HEK293 (cell line): Measurements from ENCODE around the gene HOXA4.
A peak's percentile ranks its signal among the peaks of the same experiment; 100 is the strongest.

Experiments
- CTCF ChIA-PET: fragments of 350-600 bp; formaldehyde crosslinking; extraction: SDS; loops from one replicate; lab custom pipeline; 2021; ENCODE audit warnings: antibody characterized with exemption; lab: Yijun Ruan, JAX
- POLR2A ChIA-PET: fragments of 300-600 bp; formaldehyde crosslinking; extraction: SDS; loops from one replicate; lab custom pipeline; 2020; ENCODE audit warnings: antibody characterized with exemption, inconsistent platforms; lab: Yijun Ruan, JAX
- H3K27ac ChIP-seq: fragments of 200-500 bp; sonication (Bioruptor generic); 2 replicates; pipeline ENCODE4 v1.5.1; 2014; ENCODE audit warnings: low read depth, low read length, control low read depth, inconsistent platforms; ENCODE audit errors: extremely low read depth
- H3K36me3 ChIP-seq, 2 experiments: fragments of 200-500 bp in 1 of 2; sonication (Bioruptor generic) in 1 of 2; 1 replicate in 1 of 2; 2 replicates in 1 of 2; pipeline ENCODE4 v1.5.1; 2014 to 2017; ENCODE audit warnings: inconsistent platforms in 2 of 2, low read length in 2 of 2; ENCODE audit not compliant: control insufficient read depth in 2 of 2, insufficient read depth in 1 of 2
- H3K4me1 ChIP-seq: fragments of 200-500 bp; sonication (Bioruptor generic); 2 replicates; pipeline ENCODE4 v1.5.1; 2014; ENCODE audit warnings: mild to moderate bottlenecking, low read length, inconsistent platforms; ENCODE audit not compliant: control insufficient read depth, insufficient read depth
- H3K4me3 ChIP-seq: 2 replicates; pipeline ENCODE4 v1.5.1; 2011; ENCODE audit warnings: low read depth, mild to moderate bottlenecking, control low read depth, low read length, moderate library complexity
- H3K9me3 ChIP-seq: fragments of 200-500 bp; sonication (Bioruptor generic); 2 replicates; pipeline ENCODE4 v1.5.1; 2014; ENCODE audit warnings: low read depth, low read length, inconsistent platforms; ENCODE audit not compliant: control insufficient read depth, insufficient read depth
- ATF2 ChIP-seq: fragments of 450-650 bp; formaldehyde crosslinking; IDR thresholded peaks from 2 replicates; pipeline ENCODE4 v1.5.1; 2016; ENCODE audit warnings: missing biosample characterization, missing genetic modification characterization, low read depth
- HOXD13 ChIP-seq: sonication (generic); formaldehyde crosslinking; IDR thresholded peaks from 2 replicates; pipeline ENCODE4 v1.8.0; 2022; ENCODE audit warnings: missing genetic modification reagents, borderline replicate concordance
- PATZ1 ChIP-seq: fragments of 450-650 bp; formaldehyde crosslinking; IDR thresholded peaks from 2 replicates; pipeline ENCODE4 v1.5.1; 2016; ENCODE audit warnings: missing biosample characterization, missing genetic modification characterization
- RBAK ChIP-seq: fragments of 450-650 bp; formaldehyde crosslinking; IDR thresholded peaks from 2 replicates; pipeline ENCODE4 v1.5.1; 2016; ENCODE audit warnings: missing biosample characterization, missing genetic modification characterization
- ZFP69B ChIP-seq: fragments of 450-650 bp; formaldehyde crosslinking; IDR thresholded peaks from 2 replicates; pipeline ENCODE4 v1.5.1; 2016; ENCODE audit warnings: missing biosample characterization, missing genetic modification characterization
- ZNF132 ChIP-seq: fragments of 450-650 bp; formaldehyde crosslinking; IDR thresholded peaks from 2 replicates; pipeline ENCODE4 v1.5.1; 2017; ENCODE audit warnings: missing biosample characterization, missing genetic modification characterization, borderline replicate concordance
- ZNF157 ChIP-seq: fragments of 450-650 bp; formaldehyde crosslinking; IDR thresholded peaks from 2 replicates; pipeline ENCODE4 v1.5.1; 2016; ENCODE audit warnings: missing biosample characterization, missing genetic modification characterization
- ZNF19 ChIP-seq: fragments of 450-650 bp; formaldehyde crosslinking; IDR thresholded peaks from 2 replicates; pipeline ENCODE4; 2016; ENCODE audit warnings: missing biosample characterization, missing genetic modification characterization, low read depth
- ZNF211 ChIP-seq: fragments of 450-650 bp; formaldehyde crosslinking; IDR thresholded peaks from 2 replicates; pipeline ENCODE4 v1.5.1; 2016; ENCODE audit warnings: low read depth, missing biosample characterization, missing genetic modification characterization
- ZNF23 ChIP-seq: fragments of 450-650 bp; formaldehyde crosslinking; IDR thresholded peaks from 2 replicates; pipeline ENCODE4 v1.5.1; 2016; ENCODE audit warnings: missing biosample characterization, missing genetic modification characterization, borderline replicate concordance
- ZNF24 ChIP-seq: fragments of 450-650 bp; formaldehyde crosslinking; IDR thresholded peaks from 2 replicates; pipeline ENCODE4 v1.5.1; 2016; ENCODE audit warnings: missing biosample characterization, missing genetic modification characterization
- ZNF37A ChIP-seq: fragments of 450-650 bp; IDR thresholded peaks from 2 replicates; pipeline ENCODE4 v1.5.1; 2018; ENCODE audit warnings: missing biosample characterization, missing genetic modification characterization
- ZNF394 ChIP-seq: fragments of 450-650 bp; formaldehyde crosslinking; IDR thresholded peaks from 2 replicates; pipeline ENCODE4 v1.5.1; 2016; ENCODE audit warnings: missing biosample characterization, missing genetic modification characterization, mild to moderate bottlenecking, moderate library complexity, borderline replicate concordance
- ZNF416 ChIP-seq: fragments of 450-650 bp; formaldehyde crosslinking; IDR thresholded peaks from 2 replicates; pipeline ENCODE4 v1.5.1; 2016; ENCODE audit warnings: missing biosample characterization, missing genetic modification characterization
- ZNF423 ChIP-seq: fragments of 450-650 bp; formaldehyde crosslinking; IDR thresholded peaks from 2 replicates; pipeline ENCODE4 v1.5.1; 2016; ENCODE audit warnings: missing biosample characterization, missing genetic modification characterization
- ZNF501 ChIP-seq: fragments of 450-650 bp; formaldehyde crosslinking; IDR thresholded peaks from 2 replicates; pipeline ENCODE4 v1.5.1; 2016; ENCODE audit warnings: missing biosample characterization, missing genetic modification characterization
- ZNF561 ChIP-seq: fragments of 450-650 bp; IDR thresholded peaks from 2 replicates; pipeline ENCODE4 v1.5.1; 2018; ENCODE audit warnings: missing biosample characterization, missing genetic modification characterization, borderline replicate concordance
- ZNF776 ChIP-seq: fragments of 450-650 bp; formaldehyde crosslinking; IDR thresholded peaks from 2 replicates; pipeline ENCODE4 v1.5.0; 2017; ENCODE audit warnings: missing biosample characterization, missing genetic modification characterization, borderline replicate concordance
- ZNF843 ChIP-seq: fragments of 450-650 bp; formaldehyde crosslinking; IDR thresholded peaks from 2 replicates; pipeline ENCODE4 v1.5.1; 2016; ENCODE audit warnings: missing biosample characterization, missing genetic modification characterization
- ZSCAN4 ChIP-seq: fragments of 450-650 bp; formaldehyde crosslinking; IDR thresholded peaks from 2 replicates; pipeline ENCODE4 v1.5.1; 2017; ENCODE audit warnings: missing biosample characterization, missing genetic modification characterization
- ZXDB ChIP-seq: fragments of 450-650 bp; formaldehyde crosslinking; IDR thresholded peaks from 2 replicates; pipeline ENCODE4 v1.5.1; 2016; ENCODE audit warnings: missing biosample characterization, missing genetic modification characterization
- TF ChIP-seq, protein P1 (sequence below): sonication (generic); formaldehyde crosslinking; IDR thresholded peaks from 2 replicates; pipeline ENCODE4 v1.8.1; 2022; ENCODE audit warnings: mild to moderate bottlenecking, moderate library complexity, missing genetic modification reagents
- TF ChIP-seq, protein P2 (sequence below): fragments of 450-650 bp; formaldehyde crosslinking; IDR thresholded peaks from 2 replicates; pipeline ENCODE4 v1.5.1; 2017; ENCODE audit warnings: missing biosample characterization, missing genetic modification characterization
- TF ChIP-seq, protein P3 (sequence below): fragments of 450-650 bp; formaldehyde crosslinking; IDR thresholded peaks from 2 replicates; pipeline ENCODE4 v1.5.1; 2016; ENCODE audit warnings: missing biosample characterization, missing genetic modification characterization
- TF ChIP-seq, protein P4 (sequence below): fragments of 450-650 bp; formaldehyde crosslinking; IDR thresholded peaks from 2 replicates; pipeline ENCODE4 v1.5.1; 2016; ENCODE audit warnings: missing biosample characterization, missing genetic modification characterization

Gene HOXA4

GRCh38 chr7:27161721-27162560, 31.4 kb upstream of the HOXA4 start (continued):
- TF ChIP-seq, protein P1, sequence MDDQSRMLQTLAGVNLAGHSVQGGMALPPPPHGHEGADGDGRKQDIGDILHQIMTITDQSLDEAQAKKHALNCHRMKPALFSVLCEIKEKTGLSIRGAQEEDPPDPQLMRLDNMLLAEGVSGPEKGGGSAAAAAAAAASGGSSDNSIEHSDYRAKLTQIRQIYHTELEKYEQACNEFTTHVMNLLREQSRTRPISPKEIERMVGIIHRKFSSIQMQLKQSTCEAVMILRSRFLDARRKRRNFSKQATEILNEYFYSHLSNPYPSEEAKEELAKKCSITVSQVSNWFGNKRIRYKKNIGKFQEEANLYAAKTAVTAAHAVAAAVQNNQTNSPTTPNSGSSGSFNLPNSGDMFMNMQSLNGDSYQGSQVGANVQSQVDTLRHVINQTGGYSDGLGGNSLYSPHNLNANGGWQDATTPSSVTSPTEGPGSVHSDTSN (CRISPR knock-in tag) = no peak
- TF ChIP-seq, protein P2, sequence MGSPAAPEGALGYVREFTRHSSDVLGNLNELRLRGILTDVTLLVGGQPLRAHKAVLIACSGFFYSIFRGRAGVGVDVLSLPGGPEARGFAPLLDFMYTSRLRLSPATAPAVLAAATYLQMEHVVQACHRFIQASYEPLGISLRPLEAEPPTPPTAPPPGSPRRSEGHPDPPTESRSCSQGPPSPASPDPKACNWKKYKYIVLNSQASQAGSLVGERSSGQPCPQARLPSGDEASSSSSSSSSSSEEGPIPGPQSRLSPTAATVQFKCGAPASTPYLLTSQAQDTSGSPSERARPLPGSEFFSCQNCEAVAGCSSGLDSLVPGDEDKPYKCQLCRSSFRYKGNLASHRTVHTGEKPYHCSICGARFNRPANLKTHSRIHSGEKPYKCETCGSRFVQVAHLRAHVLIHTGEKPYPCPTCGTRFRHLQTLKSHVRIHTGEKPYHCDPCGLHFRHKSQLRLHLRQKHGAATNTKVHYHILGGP = no peak
- no peak for TF ChIP-seq ZSCAN4 (tag by site-specific recombination)
- TF ChIP-seq ZNF501 = no peak
- TF ChIP-seq ZNF423 (tag by site-specific recombination) = no peak
- no peak for TF ChIP-seq ZFP69B (tag by site-specific recombination)
- no peak for TF ChIP-seq RBAK (tag by site-specific recombination)
- peak; percentile 20; the same call in 1 of the 2 replicates for TF ChIP-seq PATZ1
- TF ChIP-seq, all 188 proteins: peak for 11

- CTCF ChIA-PET = interaction anchor here (0.5 to 3.7 kb wide), 26 partner anchors 9 to 1765 kb away, joined by 3 to 50 read pairs (median 4); partner anchors contain the start of genes HOXA5 and HOXA6
- H3K9me3 ChIP-seq = no peaks in the 10 kb centered on the region
- H3K27ac ChIP-seq = peak overlapping the region; percentile 100
- H3K4me1 ChIP-seq = peaks cover 12% of the 10 kb centered on the region
- H3K4me3 ChIP-seq = peak overlapping the region; percentile 39
- POLR2A ChIA-PET = interaction anchor here (0.9 to 4.1 kb wide), 19 partner anchors 9 to 1305 kb away, joined by 3 to 42 read pairs (median 6); partner anchors contain the start of genes HOXA11, HOXA3, HOXA4 and HOXA5
- H3K36me3 ChIP-seq = peaks cover 18 to 25% of the 10 kb centered on the region in 2 experiments
- TF ChIP-seq ZNF211 (tag by site-specific recombination) (no peak), ZXDB (tag by site-specific recombination) (peak; percentile 63), ZNF37A (tag by site-specific recombination) (no peak), ZNF19 (tag by site-specific recombination) (no peak), ZNF561 (tag by site-specific recombination) (peak; percentile 28; the same call in 1 of the 2 replicates), ZNF157 (no peak), ZNF843 (tag by site-specific recombination) (peak; percentile 51), ZNF394 (tag by site-specific recombination) (no peak), ZNF776 (tag by site-specific recombination) (no peak), ZNF24 (tag by site-specific recombination) (peak; percentile 84), ZNF416 (no peak), ATF2 (tag by site-specific recombination) (no peak), ZNF23 (no peak), HOXD13 (CRISPR knock-in tag) (no peak; the same call in 1 of the 2 replicates), ZNF132 (tag by site-specific recombination) (no peak)
- TF ChIP-seq, protein P3, sequence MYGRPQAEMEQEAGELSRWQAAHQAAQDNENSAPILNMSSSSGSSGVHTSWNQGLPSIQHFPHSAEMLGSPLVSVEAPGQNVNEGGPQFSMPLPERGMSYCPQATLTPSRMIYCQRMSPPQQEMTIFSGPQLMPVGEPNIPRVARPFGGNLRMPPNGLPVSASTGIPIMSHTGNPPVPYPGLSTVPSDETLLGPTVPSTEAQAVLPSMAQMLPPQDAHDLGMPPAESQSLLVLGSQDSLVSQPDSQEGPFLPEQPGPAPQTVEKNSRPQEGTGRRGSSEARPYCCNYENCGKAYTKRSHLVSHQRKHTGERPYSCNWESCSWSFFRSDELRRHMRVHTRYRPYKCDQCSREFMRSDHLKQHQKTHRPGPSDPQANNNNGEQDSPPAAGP = peak; percentile 77
- TF ChIP-seq, protein P4, sequence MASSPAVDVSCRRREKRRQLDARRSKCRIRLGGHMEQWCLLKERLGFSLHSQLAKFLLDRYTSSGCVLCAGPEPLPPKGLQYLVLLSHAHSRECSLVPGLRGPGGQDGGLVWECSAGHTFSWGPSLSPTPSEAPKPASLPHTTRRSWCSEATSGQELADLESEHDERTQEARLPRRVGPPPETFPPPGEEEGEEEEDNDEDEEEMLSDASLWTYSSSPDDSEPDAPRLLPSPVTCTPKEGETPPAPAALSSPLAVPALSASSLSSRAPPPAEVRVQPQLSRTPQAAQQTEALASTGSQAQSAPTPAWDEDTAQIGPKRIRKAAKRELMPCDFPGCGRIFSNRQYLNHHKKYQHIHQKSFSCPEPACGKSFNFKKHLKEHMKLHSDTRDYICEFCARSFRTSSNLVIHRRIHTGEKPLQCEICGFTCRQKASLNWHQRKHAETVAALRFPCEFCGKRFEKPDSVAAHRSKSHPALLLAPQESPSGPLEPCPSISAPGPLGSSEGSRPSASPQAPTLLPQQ (tag by site-specific recombination) = 0 out of 2 replicates have a peak, but pooled peaks have one; percentile 46
Measured at GRCh38 chr7:27161214-27161720, 30.7 kb upstream of the HOXA4 start.
